ENCODE data around the gene PATZ1.

DNA sequence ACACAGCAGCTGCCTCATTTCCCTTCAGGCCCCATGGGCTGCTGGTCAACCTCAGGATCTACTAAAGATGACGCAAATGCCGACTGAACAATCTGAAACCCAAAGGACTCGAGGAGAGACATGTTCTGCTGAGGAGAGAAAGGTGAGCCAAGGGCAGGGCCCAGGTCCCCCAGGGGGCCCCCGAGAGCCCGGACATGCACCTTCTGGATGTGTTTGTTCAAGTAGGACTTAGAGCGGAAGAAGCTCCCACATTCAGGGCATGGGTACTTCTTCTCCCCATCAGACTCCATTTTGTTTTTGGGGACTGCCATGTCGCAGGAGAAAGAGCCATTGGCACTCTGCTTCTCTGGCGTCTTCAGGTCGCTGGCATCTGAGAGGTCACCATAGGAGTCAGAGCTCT is 19.3 kb downstream of the PATZ1 start:
- TF ChIP-seq, protein P1, sequence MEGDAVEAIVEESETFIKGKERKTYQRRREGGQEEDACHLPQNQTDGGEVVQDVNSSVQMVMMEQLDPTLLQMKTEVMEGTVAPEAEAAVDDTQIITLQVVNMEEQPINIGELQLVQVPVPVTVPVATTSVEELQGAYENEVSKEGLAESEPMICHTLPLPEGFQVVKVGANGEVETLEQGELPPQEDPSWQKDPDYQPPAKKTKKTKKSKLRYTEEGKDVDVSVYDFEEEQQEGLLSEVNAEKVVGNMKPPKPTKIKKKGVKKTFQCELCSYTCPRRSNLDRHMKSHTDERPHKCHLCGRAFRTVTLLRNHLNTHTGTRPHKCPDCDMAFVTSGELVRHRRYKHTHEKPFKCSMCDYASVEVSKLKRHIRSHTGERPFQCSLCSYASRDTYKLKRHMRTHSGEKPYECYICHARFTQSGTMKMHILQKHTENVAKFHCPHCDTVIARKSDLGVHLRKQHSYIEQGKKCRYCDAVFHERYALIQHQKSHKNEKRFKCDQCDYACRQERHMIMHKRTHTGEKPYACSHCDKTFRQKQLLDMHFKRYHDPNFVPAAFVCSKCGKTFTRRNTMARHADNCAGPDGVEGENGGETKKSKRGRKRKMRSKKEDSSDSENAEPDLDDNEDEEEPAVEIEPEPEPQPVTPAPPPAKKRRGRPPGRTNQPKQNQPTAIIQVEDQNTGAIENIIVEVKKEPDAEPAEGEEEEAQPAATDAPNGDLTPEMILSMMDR (conservative IDR thresholded peaks at IDR 0.05; ENCODE audit: low read depth in 2 of 2): no peak
- no peak for TF ChIP-seq JUNB (IDR thresholded peaks at IDR 0.05; ENCODE audit: unreplicated experiment)
- TF ChIP-seq, protein P2, sequence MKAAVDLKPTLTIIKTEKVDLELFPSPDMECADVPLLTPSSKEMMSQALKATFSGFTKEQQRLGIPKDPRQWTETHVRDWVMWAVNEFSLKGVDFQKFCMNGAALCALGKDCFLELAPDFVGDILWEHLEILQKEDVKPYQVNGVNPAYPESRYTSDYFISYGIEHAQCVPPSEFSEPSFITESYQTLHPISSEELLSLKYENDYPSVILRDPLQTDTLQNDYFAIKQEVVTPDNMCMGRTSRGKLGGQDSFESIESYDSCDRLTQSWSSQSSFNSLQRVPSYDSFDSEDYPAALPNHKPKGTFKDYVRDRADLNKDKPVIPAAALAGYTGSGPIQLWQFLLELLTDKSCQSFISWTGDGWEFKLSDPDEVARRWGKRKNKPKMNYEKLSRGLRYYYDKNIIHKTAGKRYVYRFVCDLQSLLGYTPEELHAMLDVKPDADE (IDR thresholded peaks at IDR 0.05): no peak

Measured in GM23338 (cell line).